ENCODE data around the gene FAM83E.
A peak's percentile ranks its signal among the peaks of the same experiment; 100 is the strongest.
"Not testable (repeated sequence)": the region's sequence is repeated elsewhere in the genome, so short reads cannot be mapped to it uniquely, and the experiment has no call there.

The FAM83E gene

GRCh38 chr19:48611872-48612271, 3.0 kb downstream of the FAM83E start:
- no peak for DNase-seq (ENCODE audit: low spot score)

DNA sequence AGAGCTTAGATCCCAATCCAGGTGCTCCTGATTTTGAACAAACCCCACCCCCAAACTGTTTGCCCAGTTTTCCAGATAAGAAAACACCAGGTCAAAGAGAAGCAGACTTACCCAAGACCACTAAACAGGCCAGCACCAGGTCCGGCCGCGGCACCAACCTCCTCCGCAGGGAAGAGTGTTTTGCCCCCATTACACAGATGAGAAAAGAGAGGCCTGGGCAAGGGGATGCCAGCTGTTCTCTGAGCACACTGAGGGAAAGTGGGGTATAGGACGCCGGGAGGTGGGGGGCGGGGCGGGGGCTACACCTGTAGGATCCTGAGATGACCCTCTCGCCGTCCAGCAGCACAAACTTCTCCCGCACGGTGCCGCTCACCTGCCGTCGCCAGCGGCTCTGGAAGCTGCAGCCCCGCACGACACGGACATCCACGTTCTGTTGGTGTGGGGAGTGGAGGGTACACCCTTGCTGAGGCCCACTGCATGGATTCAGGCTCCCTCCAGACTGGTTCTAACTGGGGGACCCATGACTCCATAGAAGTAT, 5.2 kb downstream of the FAM83E start:
- no peak for DNase-seq (ENCODE audit: low spot score)

DNA sequence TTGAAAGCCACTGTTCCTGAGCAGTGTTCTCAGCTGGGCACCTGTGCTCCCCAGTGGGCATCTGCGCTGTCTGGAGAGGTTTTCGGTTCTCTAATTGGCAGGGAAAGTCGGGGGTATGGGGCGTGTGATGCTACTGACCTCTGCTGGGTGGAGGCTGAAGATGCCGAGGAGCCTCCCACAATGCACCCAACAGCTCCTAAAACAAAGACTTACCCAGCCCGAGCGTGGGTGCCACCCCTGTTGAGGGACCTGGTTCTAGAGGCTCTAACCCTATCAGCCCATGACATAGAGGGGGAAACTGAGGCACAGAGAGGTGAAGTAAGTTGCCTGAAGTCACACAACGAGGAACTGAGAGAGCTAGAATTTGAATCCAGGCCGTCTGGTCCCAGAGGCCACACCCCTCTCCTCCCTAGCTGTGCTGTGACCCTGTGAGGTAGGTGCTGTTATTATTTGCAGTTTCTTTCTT, 6.0 kb downstream of the FAM83E start:
- DNase-seq (ENCODE audit: low spot score) = no peak

DNA sequence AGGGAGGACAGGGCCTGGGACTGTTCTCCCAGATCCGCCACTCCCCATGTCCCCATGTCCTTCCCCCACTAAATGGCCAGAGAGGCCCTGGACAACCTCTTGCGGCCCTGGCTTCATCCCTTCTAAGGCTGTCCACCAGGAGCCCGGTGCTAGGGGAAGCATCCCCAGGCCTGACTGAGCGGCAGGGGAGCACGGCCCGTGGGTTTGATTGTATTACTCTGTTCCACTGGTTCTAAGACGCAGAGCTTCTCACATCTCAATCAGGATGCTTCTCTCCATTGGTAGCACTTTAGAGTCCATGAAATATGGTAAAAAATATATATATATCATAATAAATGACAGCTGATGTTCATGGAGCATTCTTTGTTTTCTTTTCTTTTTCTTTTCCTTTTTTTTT, 7.5 kb downstream of the FAM83E start:
- DNase-seq (ENCODE audit: low spot score) = no peak

DNA sequence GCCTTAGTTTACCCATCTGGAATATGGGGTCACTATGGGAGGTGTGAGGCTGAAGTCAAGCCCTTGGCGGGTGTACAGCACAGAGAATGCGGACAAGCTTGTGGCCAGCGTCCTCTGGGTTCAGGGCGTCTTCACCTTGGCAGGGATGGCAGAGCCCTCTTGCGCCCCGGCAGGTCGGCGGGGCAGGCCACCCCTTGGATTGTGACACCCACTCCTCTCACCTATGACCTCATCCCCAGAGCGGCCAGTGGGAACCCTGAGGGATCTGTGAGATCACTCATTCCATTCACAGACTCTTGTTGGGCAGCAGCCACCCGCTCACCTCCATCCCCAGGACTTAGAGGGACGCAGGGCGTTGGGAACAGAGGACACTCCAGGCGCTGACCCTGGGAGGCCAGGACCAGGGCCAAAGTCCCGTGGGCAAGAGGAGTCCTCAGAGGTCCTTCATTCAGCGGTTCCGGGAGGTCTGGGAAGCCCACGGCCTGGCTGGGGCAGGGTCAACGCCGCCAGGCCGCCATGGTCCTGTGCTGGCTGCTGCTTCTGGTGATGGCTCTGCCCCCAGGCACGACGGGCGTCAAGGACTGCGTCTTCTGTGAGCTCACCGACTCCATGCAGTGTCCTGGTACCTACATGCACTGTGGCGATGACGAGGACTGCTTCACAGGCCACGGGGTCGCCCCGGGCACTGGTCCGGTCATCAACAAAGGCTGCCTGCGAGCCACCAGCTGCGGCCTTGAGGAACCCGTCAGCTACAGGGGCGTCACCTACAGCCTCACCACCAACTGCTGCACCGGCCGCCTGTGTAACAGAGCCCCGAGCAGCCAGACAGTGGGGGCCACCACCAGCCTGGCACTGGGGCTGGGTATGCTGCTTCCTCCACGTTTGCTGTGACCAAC, 8.2 kb downstream of the FAM83E start, which contains the start of gene SPACA4:
SPACA4 (plus strand) TSS at position 280 of the 896 bp plus-strand sequence; CDS start at position 517, 237 bp downstream.
- no peak for DNase-seq (ENCODE audit: low spot score)

GRCh38 chr19:48603850-48604249, 11.0 kb downstream of the FAM83E start:
- DNase-seq (ENCODE audit: low spot score) = no peak

DNA sequence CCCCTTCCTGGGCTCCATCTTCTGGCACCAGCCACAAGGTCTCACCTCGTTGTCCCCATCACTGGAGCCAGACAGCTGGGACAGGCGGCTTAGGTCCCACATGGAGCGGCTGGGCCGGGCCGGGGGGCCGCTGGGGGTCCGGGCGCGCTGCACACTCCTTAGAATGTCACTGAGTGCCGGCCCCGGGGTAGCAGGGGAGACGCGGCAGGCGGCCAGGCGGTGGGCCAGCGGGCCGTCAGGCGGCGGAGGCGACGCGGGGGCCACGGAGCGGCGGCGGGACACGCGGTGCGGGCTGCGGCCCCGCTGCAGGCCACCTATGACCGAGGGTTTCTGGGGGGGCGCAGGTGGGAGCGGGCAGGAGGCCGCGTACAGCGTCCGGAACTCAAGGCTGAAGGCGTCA, 11.4 kb downstream of the FAM83E start:
- no peak for DNase-seq (ENCODE audit: low spot score)

DNA sequence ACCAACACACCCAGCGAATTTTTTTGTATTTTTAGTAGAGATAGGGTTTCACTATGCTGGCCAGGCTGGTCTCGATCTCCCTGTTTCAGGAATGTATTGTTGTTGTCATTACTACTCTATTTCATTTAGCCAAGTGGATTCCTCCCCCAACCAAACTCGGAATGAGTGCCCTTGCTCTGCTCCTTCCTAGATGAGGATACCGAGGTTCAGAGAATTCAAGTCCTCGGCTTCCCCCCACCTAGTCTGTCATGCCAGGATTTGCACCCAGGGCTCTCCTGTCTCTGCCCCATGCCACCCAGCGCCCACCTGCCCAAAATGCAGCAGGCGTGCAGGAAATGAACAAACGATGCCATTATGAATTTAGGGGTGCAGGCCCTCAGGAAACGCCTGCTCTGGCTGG, 11.9 kb downstream of the FAM83E start:
- no peak for DNase-seq (ENCODE audit: low spot score)

DNA sequence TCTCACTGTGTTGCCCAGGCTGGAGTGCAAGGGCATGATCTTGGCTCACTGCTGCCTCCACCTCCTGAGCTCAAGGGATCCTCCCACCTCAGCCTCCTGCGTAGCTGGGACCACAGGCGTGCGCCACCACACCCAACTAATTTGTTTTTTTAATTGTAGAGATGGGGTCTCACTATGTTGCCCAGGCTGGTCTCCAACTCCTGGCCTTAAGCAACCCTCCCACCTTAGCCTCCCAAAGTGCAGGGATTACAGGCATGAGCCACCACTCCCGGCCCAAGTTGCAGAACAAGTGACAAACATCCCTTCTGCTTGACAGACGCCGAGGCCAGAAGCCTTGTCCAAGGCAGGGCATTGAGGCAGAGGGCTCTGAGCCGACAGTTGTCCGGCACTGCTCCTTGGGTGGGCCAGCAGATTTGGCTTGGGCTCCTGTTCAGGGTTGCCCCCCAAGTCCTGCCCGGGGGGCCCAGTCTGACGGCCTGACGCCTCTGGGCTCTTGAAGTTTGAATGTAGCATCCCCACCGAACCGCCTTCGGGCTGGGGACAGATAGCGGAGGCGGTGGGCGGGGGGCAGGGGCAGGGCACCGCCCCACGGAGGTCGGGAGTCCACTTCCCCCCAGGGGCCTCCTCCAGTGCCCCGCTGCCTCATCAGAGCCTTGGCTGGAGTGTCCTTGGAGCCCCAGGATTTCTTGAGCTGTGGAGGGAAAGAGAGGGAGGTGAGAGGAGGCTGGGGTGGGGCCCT, 14.0 kb downstream of the FAM83E start:
- no peak for DNase-seq (ENCODE audit: low spot score)

DNA sequence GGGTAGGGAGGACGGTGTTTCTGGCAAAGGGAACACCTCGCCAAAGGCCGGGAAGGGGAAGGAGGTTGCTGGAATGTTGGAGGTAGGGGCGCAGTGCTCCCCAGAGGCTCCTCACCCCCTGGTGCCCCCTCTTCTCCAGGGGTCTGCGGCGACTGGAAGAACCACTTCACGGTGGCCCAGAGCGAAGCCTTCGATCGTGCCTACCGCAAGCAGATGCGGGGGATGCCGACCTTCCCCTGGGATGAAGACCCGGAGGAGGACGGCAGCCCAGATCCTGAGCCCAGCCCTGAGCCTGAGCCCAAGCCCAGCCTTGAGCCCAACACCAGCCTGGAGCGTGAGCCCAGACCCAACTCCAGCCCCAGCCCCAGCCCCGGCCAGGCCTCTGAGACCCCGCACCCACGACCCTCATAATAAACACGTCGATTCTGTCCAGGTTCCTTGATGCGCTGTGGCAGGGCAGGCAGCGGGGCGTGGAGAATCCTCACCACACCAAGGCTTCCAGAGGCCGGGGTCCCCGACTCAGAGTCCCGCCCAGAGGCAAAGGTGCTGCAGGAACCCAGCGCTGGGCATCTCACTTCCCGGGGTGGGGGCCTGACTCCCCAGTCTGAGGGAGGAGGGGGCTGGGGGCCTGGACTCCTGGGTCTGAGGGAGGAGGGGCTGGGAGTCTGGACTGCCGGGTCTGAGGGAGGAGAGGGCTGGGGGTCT, 15.7 kb downstream of the FAM83E start:
- no peak for DNase-seq (ENCODE audit: low spot score)

GRCh38 chr19:48596679-48597465, 18.0 kb downstream of the FAM83E start:
- DNase-seq (ENCODE audit: low spot score) = peak; percentile 38

DNA sequence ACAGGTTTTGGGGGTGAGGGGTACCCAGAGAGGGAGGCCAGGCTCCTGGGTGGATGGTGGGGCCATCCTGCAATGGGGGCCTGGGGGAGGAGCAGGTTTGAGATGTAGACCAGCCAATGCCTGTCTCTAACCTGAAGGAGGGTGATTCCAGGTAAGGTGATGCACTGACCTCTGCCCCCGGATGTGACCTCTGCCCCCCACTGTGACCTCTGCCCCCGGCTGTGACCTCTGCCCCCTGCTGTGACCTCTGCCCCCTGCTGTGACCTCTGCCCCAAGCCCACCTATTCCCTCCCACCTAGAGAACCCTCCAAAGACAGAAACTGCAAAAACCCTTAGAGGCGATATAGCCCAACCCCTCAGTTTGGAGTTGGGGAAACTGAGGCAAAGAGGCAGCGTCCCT, 18.6 kb downstream of the FAM83E start:
- no peak for DNase-seq (ENCODE audit: low spot score)

GRCh38 chr19:48595833-48596232, 19.0 kb downstream of the FAM83E start:
- no peak for DNase-seq (ENCODE audit: low spot score)

DNA sequence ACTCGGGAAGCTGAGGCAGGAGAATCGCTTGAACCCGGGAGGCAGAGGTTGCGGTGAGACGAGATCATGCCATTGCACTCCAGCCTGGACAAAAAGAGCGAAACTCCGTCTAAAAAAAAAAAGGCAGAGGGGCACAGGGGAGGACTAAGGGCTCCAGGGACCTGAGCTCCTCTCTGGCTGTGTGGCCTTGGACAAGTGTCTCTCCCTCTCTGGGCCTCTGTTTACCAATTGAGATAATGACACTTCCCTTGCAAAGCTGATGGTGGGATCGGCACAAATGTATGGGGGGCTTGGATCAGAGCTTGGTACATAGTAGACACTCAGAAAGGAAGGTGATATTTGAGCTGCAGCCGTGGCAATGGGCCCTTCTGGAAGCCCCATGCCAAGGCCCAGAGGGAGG, 19.7 kb downstream of the FAM83E start:
- DNase-seq (ENCODE audit: low spot score) = no peak

DNA sequence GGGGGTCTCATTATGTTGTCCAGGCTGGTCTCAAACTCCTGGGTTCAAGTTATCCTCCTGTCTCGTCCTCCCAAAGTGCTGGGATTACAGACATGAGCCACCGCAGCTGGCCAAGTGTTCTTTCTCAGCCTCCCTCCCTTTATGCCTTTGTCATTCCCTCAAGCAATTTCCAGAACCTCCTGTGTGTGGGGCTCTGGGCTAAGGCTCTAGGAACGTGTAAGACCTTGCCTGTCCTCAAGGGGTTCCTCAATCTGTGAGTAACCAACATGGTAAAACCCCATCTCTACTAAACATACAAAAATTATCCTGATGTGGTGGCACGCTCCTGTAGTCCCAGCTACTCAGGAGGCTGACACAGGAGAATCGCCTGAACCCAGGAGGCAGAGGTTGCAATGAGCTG, 23.9 kb downstream of the FAM83E start:
- DNase-seq (ENCODE audit: low spot score) = peak; percentile 23

DNA sequence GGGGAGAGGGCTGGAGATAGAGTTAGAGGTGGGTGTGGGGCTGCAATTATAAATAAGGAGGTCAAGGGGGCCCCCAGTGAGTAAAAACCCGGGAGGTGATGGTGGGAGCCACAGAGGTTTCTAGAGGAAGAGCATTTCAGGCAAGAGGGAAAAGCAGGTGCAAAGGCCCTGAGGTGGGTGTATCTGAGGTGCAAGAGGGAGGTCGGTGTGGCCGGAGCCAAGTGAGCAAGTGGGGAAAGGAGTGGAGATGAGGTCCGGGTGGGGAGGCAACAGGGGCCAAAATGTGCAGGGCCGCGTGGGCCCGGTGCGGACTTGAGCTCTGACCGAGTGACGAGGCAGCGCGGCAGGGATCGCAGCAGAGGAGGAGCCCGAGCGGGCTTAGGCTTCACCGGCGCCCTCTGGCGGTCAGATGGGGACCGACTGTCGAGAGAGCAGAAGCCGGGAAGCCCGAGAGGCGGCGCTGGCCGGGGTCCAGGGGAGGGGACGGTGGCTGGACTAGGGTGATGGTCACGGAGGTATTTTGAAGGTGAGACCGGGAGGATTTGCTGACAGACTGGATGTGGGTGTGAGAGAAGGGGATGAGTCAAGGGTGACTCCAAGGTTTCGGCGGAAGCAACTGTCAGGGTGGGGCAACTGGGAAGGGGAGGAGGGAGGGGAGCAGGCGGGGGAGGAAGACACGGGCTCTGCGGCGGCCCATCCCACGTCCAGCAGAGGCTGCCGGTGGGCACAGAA, 26.0 kb downstream of the FAM83E start:
- peak; percentile 98 for DNase-seq (ENCODE audit: low spot score)

DNA sequence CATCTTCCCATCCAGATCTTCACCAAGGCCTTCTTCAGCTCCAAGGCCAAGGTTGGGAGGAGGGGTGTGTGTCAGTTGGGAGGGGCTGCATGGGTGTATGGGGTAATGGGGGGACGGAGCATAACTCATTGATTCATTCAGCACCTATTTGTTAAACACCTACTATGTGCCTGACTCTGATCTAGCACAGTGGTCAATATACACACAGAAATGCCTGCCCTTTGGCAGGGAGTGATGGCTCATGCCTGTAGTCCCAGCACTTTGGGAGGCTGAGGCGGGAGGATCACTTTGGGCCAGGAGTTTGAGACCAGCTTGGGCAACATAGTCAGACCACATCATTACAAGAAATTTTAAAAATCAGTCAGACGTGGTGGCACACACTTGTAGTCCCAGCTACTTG, 27.5 kb downstream of the FAM83E start:
- no peak for DNase-seq (ENCODE audit: low spot score)

DNA sequence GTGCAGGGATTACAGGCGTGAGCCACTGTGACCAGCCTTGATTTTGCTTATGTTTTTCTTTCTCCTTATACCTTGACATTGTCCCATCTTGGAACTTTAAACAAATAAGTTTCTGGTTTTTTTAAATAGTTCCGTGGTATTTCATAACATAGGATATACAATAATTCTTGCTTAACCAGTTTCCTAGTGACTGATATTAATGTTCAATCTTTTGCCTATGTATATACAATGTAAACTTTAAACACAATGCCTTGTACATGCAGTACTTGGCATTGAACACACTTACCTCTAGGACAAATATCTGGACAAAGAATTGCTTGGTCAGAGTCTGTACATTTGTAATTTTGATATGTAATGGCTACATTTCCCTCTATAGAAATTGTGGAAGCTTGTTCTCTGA, 32.7 kb downstream of the FAM83E start:
- DNase-seq (ENCODE audit: low spot score) = no peak

DNA sequence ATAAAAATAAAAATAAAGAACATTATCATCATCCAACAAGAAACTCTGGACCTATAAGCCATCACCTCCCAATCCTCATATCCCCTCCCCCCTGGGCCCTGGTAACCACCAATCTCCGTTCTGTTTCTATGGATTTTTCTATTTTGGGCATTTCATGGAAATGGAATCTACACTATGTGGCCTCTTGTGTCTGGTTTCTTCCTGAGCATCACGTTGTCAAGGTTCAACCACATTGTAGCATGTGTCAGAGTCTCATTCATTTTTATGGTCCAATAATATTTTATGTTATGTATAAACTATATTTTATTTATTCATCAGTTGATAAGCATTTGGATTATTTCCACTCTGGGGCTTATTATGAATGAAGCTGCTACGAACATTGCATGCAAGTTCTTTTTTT, 36.0 kb downstream of the FAM83E start:
- DNase-seq (ENCODE audit: low spot score) = no peak

DNA sequence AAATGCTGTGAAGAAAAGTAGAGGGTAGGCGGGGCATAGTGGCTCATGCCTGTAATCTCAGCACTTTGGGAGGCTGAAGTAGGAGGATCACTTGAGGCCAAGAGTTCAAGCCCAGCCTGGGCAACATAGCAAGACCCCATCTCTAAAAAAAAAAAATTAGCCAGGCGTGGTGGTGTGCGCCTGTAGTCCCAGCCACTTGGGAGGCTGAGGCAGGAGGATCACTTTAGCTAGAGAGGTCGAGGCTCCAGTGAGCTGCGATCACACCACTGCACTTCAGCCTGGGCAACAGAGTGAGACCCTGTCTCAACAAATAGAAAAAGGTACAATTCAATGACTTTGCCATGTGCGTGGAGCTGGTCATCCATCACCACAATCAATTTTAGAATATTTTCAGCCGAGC, 37.0 kb downstream of the FAM83E start:
- DNase-seq (ENCODE audit: low spot score) = not testable (repeated sequence)

Measured in kidney tubule cell (primary cell).